ENCODE measurements around the gene MBP. TPM values are rescaled to one million over a fixed set of nuclear protein-coding genes. Genes with fewer than 3 reads are reported as not detected.

Gene MBP
- total RNA-seq, 4 donors from 2014 or later, result 44.0 to 68.0 (median 60.2) TPM

- no peaks in the 10 kb centered on the region for H3K27me3 ChIP-seq
- H3K9me3 ChIP-seq, result no peaks in the 10 kb centered on the region
- H3K4me3 ChIP-seq (replicated peaks in 1 of 3), result no peak overlapping the region
- intact Hi-C loops (cut with DNase I), result no loop called here
- no peaks in the 10 kb centered on the region for H3K4me1 ChIP-seq
- no peak overlapping the region for H3K27ac ChIP-seq
- DNase-seq, result no peak
- TF ChIP-seq POLR2A (IDR thresholded peaks at IDR 0.05) (no peak), CTCF (IDR thresholded peaks at IDR 0.05) (no peak)
- 97 to 98% methylated on average over 28 of the region's 28 CpGs for WGBS, 2 donors
- no peaks in the 10 kb centered on the region for H3K36me3 ChIP-seq
Observed at GRCh38 chr18:77025831-77026363, 106.7 kb downstream of the MBP start.

- H3K4me3 ChIP-seq (replicated peaks in 1 of 3), result no peak overlapping the region
- DNase-seq, result no peak
- no peak for TF ChIP-seq CTCF (IDR thresholded peaks at IDR 0.05)
- TF ChIP-seq POLR2A (IDR thresholded peaks at IDR 0.05), result no peak
- H3K4me1 ChIP-seq, result no peaks in the 10 kb centered on the region
- 87 to 95% methylated on average over 14 to 15 of the region's 15 CpGs for WGBS, 2 donors
- no peak overlapping the region for H3K27ac ChIP-seq
- H3K36me3 ChIP-seq, result no peaks in the 10 kb centered on the region
- intact Hi-C loops (cut with DNase I), result no loop called here
- H3K27me3 ChIP-seq, result no peaks in the 10 kb centered on the region
- no peaks in the 10 kb centered on the region for H3K9me3 ChIP-seq
Observed at GRCh38 chr18:77025123-77025522, 107.5 kb downstream of the MBP start.

GRCh38 chr18:77024476-77024875 is 108.1 kb downstream of the MBP start:
- no peaks in the 10 kb centered on the region for H3K4me1 ChIP-seq
- TF ChIP-seq POLR2A (IDR thresholded peaks at IDR 0.05) (no peak), CTCF (IDR thresholded peaks at IDR 0.05) (no peak)
- no peak overlapping the region for H3K27ac ChIP-seq
- H3K4me3 ChIP-seq (replicated peaks in 1 of 3), result no peak overlapping the region
- intact Hi-C loops (cut with DNase I), result no loop called here
- no peaks in the 10 kb centered on the region for H3K27me3 ChIP-seq
- H3K36me3 ChIP-seq, result no peaks in the 10 kb centered on the region
- 95 to 96% methylated on average over 11 to 13 of the region's 14 CpGs for WGBS, 2 donors
- DNase-seq, result no peak
- no peaks in the 10 kb centered on the region for H3K9me3 ChIP-seq

GRCh38 chr18:77023102-77023782 is 109.3 kb downstream of the MBP start:
- Histone ChIP-seq H3K36me3 (no peaks in the 10 kb centered on the region), H3K4me3 (replicated peaks in 1 of 3) (no peak overlapping the region), H3K27ac (no peak overlapping the region), H3K27me3 (no peaks in the 10 kb centered on the region), H3K9me3 (no peaks in the 10 kb centered on the region), H3K4me1 (no peaks in the 10 kb centered on the region)
- intact Hi-C loops (cut with DNase I), result no loop called here
- TF ChIP-seq CTCF (IDR thresholded peaks at IDR 0.05), result no peak
- no peak for TF ChIP-seq POLR2A (IDR thresholded peaks at IDR 0.05)
- 81 to 88% methylated on average over 19 of the region's 19 CpGs for WGBS, 2 donors
- DNase-seq, result no peak

GRCh38 chr18:77022556-77022955 is 110.0 kb downstream of the MBP start:
- no peaks in the 10 kb centered on the region for H3K9me3 ChIP-seq
- no peaks in the 10 kb centered on the region for H3K36me3 ChIP-seq
- no peaks in the 10 kb centered on the region for H3K4me1 ChIP-seq
- no peak for DNase-seq
- no peaks in the 10 kb centered on the region for H3K27me3 ChIP-seq
- no peak overlapping the region for H3K4me3 ChIP-seq (replicated peaks in 1 of 3)
- WGBS, 2 donors, result 75 to 83% methylated on average over 5 of the region's 5 CpGs
- TF ChIP-seq POLR2A (IDR thresholded peaks at IDR 0.05) (no peak), CTCF (IDR thresholded peaks at IDR 0.05) (no peak)
- no peak overlapping the region for H3K27ac ChIP-seq
- intact Hi-C loops (cut with DNase I), result no loop called here

All from thyroid gland (tissue), 4 donors.